ENCODE measurements around the gene ABHD17B.

Gene ABHD17B

DNA sequence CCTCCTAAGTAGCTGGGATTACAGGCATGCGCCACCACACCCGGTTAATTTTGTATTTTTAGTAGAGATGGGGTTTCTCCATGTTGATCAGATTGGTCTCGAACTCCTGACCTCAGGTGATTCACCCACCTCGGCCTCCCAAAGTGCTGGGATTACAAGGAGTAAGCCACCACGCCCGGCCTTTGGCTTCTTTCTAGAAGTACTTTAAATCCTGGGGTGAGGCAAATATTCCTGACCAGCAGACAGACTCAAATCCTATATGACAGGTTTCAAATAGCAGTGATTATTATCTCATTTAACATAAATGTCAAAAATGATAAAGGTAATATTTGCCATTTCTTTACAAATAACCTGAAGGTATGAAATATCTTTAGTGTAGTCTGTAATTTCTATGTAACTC, 35.6 kb downstream of the ABHD17B start:
- FAIRE-seq = no peak

DNA sequence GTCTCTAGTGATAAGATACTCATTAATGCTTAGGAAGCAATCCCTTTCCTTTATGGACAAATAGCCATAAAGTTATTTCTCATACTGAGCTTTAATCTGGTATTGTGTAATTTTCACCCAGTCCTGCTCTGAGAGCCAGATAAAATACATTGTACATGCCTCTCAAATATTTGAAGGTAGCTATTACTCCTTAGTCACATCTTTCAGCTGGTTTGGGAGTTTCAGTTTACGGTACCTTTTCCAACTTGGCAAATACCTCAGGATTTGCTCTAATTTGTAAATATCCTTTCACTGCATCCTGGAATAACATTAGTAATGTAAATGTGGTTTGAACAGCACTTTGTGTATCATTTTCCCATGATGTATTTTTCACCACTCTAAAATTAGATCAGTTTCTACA, 47.4 kb downstream of the ABHD17B start:
- no peak for FAIRE-seq

DNA sequence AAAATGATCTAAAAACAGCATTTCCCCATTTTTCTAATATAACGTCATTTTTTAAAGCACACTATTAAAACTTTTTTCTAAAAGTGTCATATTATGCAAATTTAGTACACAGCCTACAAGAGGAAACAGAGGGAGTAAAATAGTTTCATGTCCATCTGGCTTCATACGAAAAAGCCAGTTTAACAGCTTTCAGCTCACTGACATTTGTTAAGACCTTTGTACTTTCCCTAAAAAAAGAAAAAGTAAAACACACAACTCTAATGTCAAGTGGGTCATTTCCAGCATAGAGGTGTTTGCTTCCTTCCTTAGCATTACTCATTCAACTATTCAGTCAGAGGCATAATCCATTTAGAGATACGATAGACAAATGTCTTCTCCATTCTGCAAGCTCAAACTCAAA, 49.4 kb downstream of the ABHD17B start:
- FAIRE-seq = peak; percentile 30

DNA sequence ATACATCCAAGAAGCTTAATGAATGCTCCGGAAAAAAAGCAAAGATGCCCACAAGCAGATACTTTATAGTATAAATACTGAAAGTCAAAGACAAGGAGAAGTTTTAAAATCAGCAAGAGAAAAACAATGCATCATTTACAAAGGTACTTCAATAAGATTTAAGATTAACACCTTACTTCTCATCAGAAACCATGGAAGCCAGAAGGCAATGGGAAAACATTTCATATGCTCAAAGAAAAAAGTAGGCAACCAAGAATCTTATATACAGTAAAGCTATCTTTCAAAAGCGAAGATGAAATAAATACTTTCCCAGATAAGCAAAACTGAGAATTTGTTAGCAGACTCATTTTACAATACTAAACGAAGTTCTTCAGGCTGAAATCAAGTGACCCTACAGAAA, 51.1 kb downstream of the ABHD17B start:
- FAIRE-seq = no peak

DNA sequence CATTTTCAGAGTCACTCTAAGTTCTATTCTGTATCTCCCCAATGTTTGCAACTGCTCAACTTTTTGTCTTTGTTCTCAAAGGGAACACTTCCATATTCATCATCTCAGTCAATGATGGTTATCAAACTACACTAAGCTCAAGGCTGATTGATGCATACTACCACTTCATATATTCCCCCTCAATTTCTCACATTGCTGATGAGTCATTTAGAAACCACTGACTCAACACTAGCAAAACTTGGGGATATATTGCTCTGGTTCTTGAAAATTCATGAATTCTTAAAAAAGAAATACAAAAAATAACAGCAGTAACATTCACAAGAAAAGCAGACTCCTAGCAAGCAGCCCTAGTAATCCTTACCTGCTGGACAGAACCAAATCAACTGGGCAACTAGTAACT, 52.2 kb downstream of the ABHD17B start:
- no peak for FAIRE-seq

DNA sequence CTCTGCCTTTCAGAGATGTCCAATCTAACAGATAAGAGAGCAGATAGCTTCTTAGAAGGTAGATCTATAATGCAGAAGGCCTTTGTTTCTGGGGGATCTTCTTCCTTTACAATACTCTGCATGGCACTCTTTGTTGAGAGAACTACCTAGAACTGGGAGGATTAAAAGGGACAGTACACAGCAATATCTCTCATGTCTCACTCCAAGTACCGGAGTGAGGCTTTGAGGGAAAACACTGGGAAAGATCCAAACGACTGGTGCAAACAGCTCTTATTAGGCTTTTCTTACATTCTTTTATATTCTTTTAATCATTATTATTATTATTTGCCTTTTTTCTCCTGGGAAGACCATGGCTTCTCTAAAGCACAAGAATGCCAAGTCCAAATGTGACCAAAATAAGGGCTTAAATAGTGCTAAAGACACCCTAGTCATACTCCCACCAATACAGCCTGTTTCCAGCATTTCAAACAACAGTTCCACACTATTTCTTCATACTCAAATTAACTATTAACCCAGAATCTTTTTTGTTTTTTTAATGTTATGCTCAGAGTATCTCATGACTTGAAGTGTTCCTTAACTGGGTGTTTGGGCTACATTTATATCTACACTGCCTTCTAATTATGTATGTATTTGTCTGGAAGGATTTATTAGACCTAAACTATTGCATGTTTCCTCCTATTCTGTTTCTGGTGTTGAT, 52.7 kb downstream of the ABHD17B start:
- no peak for FAIRE-seq

DNA sequence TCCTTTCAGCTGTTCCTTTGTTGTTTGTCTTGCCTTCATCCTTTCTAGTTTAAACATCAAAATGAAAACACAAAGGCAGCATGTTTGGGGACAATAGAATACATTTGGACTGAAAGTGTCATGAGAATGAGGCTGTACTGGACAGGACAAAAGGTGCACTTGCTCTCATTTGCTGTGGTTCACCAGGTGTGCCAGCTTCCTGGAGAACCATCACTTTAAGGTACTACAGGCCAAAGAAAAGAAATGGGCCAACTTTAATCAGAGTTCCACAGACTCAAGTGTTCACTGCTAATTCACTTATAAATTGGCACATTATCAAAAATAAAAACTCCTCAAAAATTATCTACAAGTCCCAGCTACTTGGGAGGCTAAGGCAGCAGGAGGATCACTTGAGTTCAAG, 53.8 kb downstream of the ABHD17B start:
- FAIRE-seq = no peak

DNA sequence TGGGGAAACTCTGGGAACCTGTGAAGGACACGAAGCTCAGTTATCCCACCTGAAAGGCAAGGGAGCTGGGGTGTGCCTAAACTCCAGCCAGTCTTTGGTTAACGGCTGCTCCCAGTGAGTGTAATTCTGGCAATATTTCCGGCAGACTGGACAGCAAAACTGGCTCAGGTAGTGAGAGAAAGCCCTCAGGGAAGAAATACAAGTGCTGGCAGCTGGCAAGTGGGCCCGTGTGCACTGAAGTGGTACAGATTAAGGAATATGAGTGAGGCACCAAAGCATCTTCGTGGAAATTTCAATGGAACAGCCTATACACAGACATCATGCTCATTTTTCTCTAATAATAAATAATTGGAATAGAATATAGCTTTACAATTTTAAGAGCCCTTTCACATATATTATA, 56.2 kb downstream of the ABHD17B start:
- FAIRE-seq = no peak

DNA sequence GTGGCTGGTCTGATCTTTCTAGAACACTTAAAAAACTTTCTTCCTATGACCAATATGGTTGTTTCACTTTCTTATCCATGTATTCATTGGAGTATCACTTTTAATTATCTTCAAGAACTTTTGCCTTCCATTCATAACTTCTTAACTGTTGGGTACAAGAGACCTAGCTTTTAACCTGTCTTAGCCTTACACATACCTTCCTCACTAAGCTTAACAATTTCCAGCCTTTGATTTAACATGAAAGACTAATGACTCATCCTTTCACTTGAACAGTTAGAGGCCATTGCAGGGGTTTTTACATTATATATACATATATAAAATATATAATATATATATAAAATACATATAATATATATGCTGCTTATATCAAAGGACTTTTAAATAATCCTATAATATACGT, 57.9 kb downstream of the ABHD17B start:
- FAIRE-seq = no peak

DNA sequence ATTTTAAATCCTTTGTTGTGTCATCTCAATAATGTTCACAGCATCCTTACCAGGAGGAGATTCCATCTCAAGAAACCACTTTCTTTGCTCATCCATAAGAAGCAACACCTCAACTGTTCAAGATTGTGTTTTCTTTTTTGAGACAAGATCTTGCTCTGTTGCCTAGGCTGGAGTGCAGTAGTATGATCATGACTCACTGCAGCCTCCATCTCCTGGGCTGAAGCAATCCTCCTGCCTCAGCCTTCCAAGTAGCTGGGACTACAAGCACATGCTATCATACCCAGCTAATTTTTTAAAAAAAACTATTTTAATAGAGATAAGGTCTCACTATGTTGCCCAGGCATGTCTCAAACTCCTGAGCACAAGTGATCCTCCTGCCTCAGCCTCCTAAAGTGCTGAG, 60.0 kb downstream of the ABHD17B start:
- FAIRE-seq = no peak

DNA sequence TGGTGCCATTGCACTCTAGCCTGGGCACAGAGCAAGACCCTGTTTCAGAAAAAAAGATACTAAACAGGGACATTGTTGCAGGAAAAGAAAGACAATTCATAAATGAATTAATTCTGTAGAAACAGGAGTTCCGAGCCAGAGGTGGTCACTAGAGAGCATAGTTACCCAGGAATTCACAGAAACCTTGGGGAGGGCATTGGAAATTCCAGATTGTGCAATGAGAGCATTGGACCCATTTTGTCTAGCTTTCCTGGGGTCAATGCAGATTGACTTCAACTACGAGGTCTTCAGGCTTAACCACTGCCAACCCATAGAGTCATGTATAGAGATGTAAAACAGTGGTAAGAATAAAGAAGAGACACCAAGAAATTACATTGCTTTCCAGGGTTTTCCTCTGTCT, 63.1 kb downstream of the ABHD17B start:
- no peak for FAIRE-seq

DNA sequence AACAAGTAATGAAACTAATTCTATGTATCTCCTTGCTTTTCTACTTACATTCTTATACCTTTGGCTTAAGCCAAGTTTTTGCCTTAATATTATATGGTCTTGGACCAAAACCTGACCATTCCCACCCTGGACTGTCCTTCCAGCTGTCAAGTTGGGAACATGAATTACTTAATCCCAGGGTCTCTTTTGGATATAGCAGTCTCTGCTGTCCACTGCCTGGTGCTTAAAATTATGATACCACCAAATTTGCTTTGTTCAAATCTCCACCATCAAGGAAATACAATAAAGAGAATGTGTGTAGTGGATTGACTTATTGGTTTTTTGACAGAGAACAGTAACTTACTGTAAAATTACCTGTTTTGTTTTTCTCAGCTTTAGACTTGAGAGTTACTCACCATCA, 66.2 kb downstream of the ABHD17B start:
- FAIRE-seq = no peak

DNA sequence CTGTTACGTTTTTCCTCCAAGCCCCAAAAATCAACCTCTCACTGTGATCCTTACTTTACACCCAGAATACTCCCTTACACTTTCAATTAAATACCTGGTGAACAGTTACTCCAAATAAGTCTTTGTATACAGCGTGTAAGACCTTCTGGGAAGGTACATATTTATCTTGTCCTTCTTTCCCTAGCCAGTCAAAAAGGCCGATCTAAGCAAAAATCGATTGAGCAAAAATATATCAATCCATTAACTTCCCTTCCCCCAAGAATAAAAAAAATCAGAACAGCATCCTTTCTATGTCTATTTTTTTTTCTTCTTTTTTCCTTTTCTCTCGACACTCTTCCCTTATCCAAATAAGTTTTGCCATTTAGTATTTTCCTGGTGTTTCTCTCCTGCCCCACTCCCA, 71.3 kb downstream of the ABHD17B start:
- no peak for FAIRE-seq

DNA sequence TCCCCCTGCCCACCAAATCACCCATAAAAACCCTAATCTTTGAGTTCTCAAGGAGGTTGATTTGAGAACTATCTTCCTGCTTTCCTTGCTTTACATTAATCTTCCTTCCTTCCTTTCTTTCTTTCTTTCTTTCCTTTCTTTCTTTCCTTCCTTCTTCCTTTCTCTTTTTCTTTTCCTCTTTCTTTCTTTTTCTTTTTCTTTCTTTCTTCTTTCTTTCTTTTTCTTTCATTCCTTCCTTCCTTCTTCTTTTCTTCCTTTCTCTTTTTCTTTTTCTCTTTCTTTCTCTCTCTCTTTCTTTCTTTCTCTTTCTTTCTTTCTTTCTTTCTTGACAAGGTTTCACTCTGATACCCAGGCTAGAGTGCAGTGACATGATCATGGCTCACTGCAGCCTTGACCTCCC, 75.4 kb downstream of the ABHD17B start:
- no peak for FAIRE-seq

DNA sequence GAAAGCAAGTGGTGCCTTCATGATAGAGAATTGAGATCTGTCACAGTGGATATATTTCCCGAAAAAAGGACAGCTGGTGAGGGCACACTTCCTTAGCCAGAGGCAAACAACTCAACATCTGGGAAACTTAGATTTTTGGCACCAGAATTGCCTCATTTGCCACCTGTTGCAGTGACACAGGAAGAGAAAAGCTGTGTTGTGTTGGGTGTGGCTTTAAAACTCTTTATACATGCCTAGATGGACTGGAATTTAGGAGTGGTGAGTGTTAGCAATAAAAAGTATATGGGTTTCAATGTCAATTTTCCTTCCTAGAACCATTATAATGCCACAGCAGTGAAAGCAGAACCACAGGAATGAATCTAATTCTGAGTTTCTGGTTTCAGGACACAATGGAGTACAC, 80.1 kb downstream of the ABHD17B start:
- FAIRE-seq = no peak

DNA sequence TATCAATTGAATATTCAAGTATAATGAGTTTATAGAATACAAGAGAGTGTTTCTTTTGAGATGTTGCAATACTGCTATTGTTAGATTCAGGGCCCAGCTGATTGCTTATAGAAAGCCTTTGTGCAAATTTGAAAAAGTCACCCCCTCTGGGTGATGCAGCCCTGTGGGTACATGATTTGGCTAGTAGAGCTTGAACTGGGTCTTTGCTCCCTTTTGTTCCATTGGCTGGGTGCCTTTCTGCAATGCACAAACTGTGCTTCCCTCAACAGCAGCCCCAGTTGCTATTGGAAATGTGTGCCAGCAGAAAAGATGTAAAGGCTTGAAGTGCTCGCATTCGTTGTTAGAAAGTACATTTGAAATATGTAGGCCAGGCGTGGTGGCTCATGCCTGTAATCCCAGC, 80.8 kb downstream of the ABHD17B start:
- FAIRE-seq = no peak

DNA sequence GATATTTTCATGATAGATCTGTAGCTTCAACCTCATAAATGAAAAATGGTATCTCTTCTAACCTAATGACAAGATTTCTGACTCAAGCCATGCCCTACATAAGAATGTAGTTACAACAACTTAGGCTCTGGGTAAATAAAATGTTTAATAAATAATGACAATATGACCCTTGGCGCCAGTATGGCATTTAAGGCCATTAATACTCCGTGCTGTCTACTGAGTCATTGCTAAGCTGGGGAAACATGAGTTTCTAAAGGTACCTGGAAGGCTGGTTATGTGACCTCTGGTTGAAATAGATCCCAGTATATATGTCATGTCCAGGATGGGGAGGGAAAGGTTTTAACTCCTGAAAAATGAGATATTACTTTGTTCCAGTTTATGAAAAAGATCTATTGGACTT, 84.7 kb downstream of the ABHD17B start:
- FAIRE-seq = no peak

DNA sequence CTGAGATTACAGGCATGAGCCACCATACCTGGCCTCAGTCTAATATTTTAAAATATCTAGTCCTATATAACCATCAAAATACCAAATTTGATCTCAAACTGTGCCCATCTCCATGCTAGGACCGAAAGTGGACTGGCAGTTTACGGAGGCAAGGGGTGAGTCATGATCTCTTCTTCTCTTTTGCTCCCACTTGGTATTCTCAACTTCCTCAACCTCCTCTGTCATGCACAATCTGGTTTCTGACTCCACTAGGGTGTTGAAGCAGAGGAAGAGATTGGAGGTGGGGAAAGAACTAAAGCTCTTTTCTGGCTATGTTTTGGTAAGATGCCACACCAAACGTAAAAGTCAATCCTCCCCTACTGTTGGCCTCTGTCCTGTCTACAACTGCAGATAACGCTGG, 86.7 kb downstream of the ABHD17B start:
- FAIRE-seq = no peak

DNA sequence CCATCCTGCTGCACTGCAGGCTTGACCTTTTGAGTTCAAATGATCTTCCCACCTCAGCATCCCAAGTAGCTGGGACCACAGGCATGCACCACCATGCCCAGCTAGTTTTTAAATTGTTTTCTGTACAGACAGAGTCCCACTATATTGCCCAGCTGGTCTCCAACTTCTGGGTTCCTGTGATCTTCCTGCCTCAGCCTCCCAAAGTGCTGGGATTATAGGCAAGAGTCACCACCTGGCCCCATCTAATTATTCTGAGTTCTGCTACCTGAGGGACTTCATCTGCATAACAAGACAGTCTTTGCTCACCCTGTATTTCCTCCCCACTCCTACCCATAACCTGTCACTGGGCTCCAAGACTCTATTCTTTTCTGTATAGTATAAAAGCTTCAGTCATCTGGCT, 88.1 kb downstream of the ABHD17B start:
- no peak for FAIRE-seq

DNA sequence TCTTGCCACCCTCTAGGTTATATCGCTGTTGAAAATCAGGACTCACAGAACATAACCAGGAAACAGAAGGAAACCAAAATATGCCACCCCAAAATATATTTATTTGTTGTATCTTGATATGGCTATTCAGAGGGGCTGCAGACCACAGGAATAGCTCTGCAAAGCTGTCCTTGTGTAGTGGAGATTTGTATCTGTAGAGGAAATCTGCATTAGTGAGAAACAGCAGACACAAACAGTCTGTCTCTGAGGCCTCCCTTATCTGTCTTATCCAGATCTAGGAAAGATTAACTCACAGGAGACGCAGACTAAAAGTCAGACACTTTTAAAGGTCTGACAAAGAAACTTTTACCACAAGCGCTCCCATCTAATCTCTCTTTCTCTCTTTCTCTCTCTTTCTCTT, 88.5 kb downstream of the ABHD17B start:
- no peak for FAIRE-seq

DNA sequence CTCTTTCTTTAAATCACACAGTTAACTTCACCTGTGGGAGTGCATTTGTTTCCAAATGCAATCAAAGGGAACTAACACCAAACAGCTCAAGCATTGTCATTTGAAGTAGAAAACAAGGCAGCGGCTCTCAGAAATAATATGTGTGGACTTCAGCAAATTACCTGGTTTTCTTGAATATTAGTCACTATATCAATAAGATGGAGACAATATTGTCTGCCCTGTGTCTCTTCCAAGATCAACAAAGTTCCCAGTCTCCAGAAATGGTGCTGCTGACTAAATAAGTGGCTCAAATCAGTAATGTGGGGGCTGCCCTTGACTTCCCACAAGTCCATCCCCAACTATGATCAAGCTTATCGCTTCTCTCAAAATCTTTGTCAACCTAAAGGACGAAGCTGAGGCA, 89.6 kb downstream of the ABHD17B start:
- no peak for FAIRE-seq

DNA sequence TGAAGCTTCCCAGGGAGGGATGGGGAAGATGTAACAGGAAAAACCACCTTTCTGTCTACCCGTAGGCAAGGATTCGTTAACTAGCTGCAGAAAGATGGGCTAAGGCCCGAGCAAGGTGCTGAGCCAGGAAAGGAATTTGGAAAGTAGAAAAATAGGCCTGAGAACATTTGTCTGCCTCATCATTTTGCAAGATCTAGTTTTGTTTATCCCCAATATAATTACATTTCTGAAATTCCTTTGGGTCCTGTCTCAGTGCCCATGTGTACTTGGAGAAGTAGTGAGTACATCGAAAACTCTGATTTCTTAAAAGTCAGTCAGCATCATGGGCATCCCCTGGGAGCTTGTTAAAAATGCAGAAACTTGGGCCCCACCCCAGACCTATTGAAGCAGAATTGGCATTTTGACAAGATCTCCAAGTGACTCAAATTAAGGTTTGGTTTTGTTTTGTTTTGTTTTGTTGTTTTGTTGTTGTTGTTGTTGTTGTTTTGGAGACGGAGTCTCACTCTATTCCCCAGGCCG, 90.5 kb downstream of the ABHD17B start:
- FAIRE-seq = no peak

DNA sequence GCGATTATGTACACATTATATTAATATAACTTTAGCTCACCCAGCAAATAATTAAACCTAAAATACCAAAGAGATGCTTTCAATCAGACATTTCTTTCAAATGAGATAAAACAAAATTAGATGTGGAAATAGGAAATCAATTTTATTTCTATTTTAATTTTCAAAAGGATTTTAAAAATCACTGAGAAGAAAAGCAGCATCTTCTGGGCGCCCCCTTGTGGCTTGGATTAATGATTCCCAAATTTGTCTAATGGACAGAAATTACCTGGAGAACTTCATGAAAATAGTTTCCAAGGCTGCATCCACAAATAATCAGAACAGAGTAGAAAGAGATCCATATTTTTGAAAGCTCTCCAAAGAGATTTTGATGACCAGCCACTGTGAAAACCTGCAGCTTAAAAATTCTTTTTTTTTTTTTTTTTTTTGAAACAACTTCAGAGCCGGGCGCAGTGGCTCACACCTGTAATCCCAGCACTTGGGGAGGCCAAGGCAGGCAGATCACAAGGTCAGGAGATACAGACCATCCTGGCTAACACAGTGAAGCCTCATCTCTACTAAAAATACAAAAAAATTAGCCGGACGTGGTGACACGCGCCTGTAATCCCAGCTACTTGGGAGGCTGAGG, 91.8 kb downstream of the ABHD17B start:
- FAIRE-seq = peak; percentile 94

DNA sequence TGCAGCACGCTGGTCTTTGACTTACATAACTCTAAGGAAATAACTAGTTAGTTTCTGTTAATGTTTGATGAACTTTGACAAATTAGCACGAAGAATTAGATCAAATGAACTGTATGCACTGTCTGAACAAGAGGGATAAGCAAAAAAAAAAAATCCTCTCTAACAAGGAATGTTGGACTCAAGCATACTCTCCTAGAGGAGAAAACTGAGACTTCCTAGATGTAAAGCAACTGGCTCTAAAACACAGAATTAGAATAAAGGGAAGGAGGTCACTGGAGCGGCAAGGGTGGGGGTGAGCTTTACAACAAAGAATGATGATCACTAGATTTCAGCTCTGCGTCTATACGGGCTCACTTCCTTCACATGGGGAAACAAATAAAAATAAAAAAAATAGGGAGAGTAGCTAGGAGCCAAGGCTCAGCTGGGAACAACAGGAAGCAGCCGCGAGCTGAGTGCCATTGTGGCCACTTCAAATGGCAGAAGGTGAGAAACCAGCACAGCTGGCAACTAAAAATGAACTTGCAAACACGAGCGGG, 94.0 kb downstream of the ABHD17B start:
- peak; percentile 47 for FAIRE-seq
